Uterus (tissue), 2 donors: Measurements from ENCODE around the gene PRR35.

Experiments used
- CTCF ChIP-seq, 4 experiments: fragments of 200-600 bp in 2 of 4; fragments of 450-650 bp in 2 of 4; sonication (generic) in 2 of 4; IDR thresholded peaks; one replicate each; pipeline ENCODE4 v1.5.1; 2016 to 2019; ENCODE audit warnings: antibody characterized with exemption in 4 of 4, mild to moderate bottlenecking in 2 of 4, moderate library complexity in 1 of 4
- POLR2A ChIP-seq, 2 donors: fragments of 450-650 bp; IDR thresholded peaks; one replicate each; pipeline ENCODE4 v1.6.1; 2016; ENCODE audit warnings: antibody characterized with exemption in 2 of 2, mild to moderate bottlenecking in 1 of 2, moderate library complexity in 1 of 2

DNA sequence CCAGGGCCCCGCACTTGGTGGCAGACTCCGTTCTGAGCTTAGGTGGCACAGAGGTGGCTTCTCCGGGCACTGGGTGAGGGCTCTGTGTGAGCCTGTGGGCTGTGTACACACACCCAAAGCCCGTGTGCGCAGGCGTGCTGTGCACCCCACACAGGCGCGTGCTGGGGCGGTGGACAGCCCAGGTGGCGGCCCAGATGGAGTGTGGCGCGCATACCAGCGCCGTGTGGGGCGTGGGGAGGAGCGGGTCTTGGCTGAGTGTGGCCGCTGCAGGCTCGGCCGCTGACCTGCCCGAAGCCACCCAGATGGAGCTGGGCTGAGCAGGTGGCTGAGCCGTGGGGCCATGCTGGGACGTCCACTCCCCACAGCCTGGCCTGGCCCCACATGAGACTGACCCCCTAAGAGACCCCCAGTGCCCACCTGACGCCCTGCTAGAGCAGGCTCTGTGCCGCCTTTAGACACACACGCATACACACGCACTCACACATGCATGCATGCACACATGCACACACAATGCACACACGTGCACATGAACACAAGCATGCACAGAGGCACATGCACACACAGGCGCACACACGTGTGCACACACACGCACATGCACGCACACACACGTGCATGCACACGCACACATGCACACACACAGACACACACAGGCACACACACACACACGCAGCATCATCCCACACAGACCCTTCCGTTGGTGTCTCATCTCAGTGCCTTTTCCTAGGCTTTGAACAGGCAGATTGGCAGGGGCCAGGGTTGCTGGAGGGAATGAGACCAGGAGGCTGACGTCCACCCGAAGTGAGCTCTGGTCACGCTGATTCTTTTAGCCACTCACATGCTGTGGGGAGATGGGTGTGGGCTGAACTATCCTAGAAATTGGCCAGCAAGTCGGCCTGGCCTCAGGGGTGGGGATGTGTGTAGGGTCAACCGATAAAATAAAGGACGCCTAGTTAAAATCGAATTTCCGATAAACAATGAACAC is 2.1 kb downstream of the PRR35 start:
- TF ChIP-seq CTCF (IDR thresholded peaks at IDR 0.05) (no peak), POLR2A (IDR thresholded peaks at IDR 0.05) (no peak)
